HG03571 (cell line): Measurements from ENCODE around the gene LRRC74A.

Experiments
- ATAC-seq: cut with Tn5 transposase; IDR thresholded peaks from one replicate; pipeline ENCODE4 v1.9.1; 2021; ENCODE audit not compliant: unreplicated experiment

LRRC74A gene

GRCh38 chr14:76918256-76918781, 92.1 kb downstream of the LRRC74A start:
- ATAC-seq = no peak

GRCh38 chr14:76918782-76919394, 92.7 kb downstream of the LRRC74A start:
- ATAC-seq = no peak
